Spleen (tissue), 11 donors: ENCODE measurements around the gene RNASEH1. TPM values are rescaled to one million over a fixed set of nuclear protein-coding genes. Genes with fewer than 3 reads are reported as not detected.
A peak's percentile ranks its signal among the peaks of the same experiment; 100 is the strongest.

Experiments
- DNase-seq: peaks from one replicate; pipeline ENCODE4 v3.0.0-alpha.2; 2020
- H3K27ac ChIP-seq, 8 donors: fragments of 200-600 bp; sonication (generic) in 7 of 8; 1 replicate in 4 of 8; 2 replicates in 4 of 8; pipeline versions ENCODE4 v1.5.0 to v1.8.0; 2016 to 2021; ENCODE audit warnings: inconsistent platforms in 4 of 8, mild to moderate bottlenecking in 4 of 8, moderate library complexity in 1 of 8
- H3K27me3 ChIP-seq, 7 donors: fragments of 200-600 bp; sonication (generic) in 6 of 7; replicated peaks in 1 of 7; 1 replicate in 4 of 7; 2 replicates in 3 of 7; pipeline versions ENCODE4 v1.5.0 to v1.8.0; 2016 to 2021; ENCODE audit warnings: inconsistent platforms in 3 of 7, mild to moderate bottlenecking in 1 of 7
- H3K36me3 ChIP-seq, 6 donors: fragments of 200-600 bp; sonication (generic) in 5 of 6; 1 replicate in 4 of 6; 2 replicates in 2 of 6; pipeline versions ENCODE4 v1.5.0 to v1.8.0; 2016 to 2021; ENCODE audit warnings: inconsistent platforms in 2 of 6
- H3K4me1 ChIP-seq, 6 donors: fragments of 200-600 bp; sonication (generic) in 5 of 6; 1 replicate in 3 of 6; 2 replicates in 3 of 6; pipeline versions ENCODE4 v1.5.0 to v1.8.0; 2016 to 2021; ENCODE audit warnings: inconsistent platforms in 3 of 6
- H3K4me3 ChIP-seq, 8 donors: fragments of 200-600 bp; sonication (generic) in 7 of 8; 1 replicate in 4 of 8; 2 replicates in 4 of 8; pipeline versions ENCODE4 v1.5.0 to v1.8.0; 2016 to 2021; ENCODE audit warnings: inconsistent platforms in 4 of 8, mild to moderate bottlenecking in 4 of 8, moderate library complexity in 2 of 8
- H3K9me3 ChIP-seq, 8 donors: fragments of 200-600 bp; sonication (generic) in 7 of 8; 1 replicate in 4 of 8; 2 replicates in 4 of 8; pipeline versions ENCODE4 v1.5.0 to v1.8.0; 2016 to 2021; ENCODE audit warnings: inconsistent platforms in 4 of 8
- CTCF ChIP-seq, 11 experiments: fragments of 200-600 bp in 7 of 11; fragments of 450-650 bp in 4 of 11; sonication (generic) in 4 of 11; IDR thresholded peaks in 8 of 11; conservative IDR thresholded peaks in 3 of 11; 1 replicate in 7 of 11; 2 replicates in 4 of 11; pipeline versions ENCODE4 v1.4.0 to v1.8.0; 2016 to 2021; ENCODE audit warnings: antibody characterized with exemption in 11 of 11, inconsistent platforms in 4 of 11, mild to moderate bottlenecking in 1 of 11
- POLR2A ChIP-seq, 3 donors: fragments of 450-650 bp; IDR thresholded peaks; one replicate each; pipeline ENCODE4 v1.5.1; 2017; ENCODE audit warnings: antibody characterized with exemption in 3 of 3, mild to moderate bottlenecking in 1 of 3
- POLR2AphosphoS5 ChIP-seq, 3 donors: sonication (generic); formaldehyde crosslinking; IDR thresholded peaks; one replicate each; pipeline ENCODE4 v1.5.1; 2017; ENCODE audit warnings: antibody characterized with exemption in 3 of 3
- WGBS, 5 donors: extraction: QIAGEN DNeasy Blood & Tissue Kit in 3 of 5; methylation state at CpG; one replicate each; pipeline versions ENCODE4 v1.1.5 to v1.1.7; 2013 to 2018; 5-methylcytosine and 5-hydroxymethylcytosine counted together
- intact Hi-C: fragments of 100-400 bp; cut with DNase I; formaldehyde crosslinking; loops from one replicate; pipeline ENCODE4 v1.15.0; 2023; ENCODE audit warnings: low total_unique reads
- polyA plus RNA-seq, 3 donors: library from polyadenylated mRNA; stranded (reverse); fragments of 200-250 nt; gene quantifications; one replicate each; pipeline ENCODE4 v1.2.1, GENCODE V29; 2013
- total RNA-seq, 7 donors: library from RNA; depleted of rRNA in 3 of 7; stranded (reverse); fragments of >200 nt in 3 of 7; fragmentation: NEBNext Ultra II Directional in 4 of 7; extraction: Animal tissue kit (Norgen Biotek cat#: 25700) in 4 of 7; gene quantifications; one replicate each; pipeline versions ENCODE4 v1.1.0 to v1.2.1, GENCODE V29; 2016 to 2021
- donor health status: healthy with polysubstance abuse.
- donor health status: DM: no; HTN: no; CAD: no; lungs with moderate emphysema.
- donor health status: DM: no; HTN: no; CAD: no.
- donor health status: Bipolar disorder and iron deficiency.
- donor health status: healthy.
- donor health status: DM: no; HTN: no; CAD: no.
- donor health status: DM: yes; HTN: yes; CAD: no.

RNASEH1 gene
- total and polyA plus RNA-seq, 10 donors = 4.3 to 24.7 (median 18.2) TPM

- 55 to 66% (median 59%) methylated on average over 5 of the region's 5 CpGs for WGBS, 5 donors
- intact Hi-C loops = no loop called here
These were observed 22.7 kb downstream of the RNASEH1 start for GRCh38 chr2:3535467-3535793.

DNA sequence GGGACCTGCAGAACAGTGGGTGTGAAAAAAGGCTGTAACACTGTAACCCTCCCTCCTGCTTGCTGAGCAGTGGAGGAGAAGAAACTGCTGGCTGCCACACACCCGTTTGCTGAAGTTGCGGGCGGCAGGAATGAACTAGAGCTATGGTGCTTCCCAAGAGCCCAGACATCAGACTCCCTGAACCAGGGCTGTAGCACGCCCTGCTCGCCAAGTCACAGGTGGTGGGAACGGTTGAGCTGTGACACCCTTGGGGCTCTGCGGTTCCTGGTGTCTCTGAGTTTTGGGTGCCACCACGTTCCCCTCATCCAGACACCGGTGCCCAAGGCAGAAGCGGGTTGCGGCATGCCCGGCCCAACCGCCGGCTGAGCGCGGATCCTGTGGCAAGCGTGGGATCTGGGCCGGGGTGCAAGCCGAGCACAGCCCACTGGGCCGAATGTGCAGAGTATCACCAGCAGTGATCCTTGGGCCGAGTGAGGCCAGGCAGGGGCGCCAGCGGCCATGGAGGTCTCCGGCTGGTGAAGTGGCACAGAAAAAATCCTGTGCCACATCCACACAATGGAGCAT is 23.8 kb downstream of the RNASEH1 start:
- intact Hi-C loops = no loop called here
- DNase-seq = no peak
- Histone ChIP-seq H3K27ac (peak overlapping the region in 3 of 8 donors; percentile 85 to 90 (median 90)), H3K4me1 (peaks cover 0 to 29% (median 15%) of the 10 kb centered on the region in 6 donors), H3K9me3 (no peaks in the 10 kb centered on the region), H3K36me3 (peaks cover 0 to 38% (median 3%) of the 10 kb centered on the region in 6 donors), H3K27me3 (no peaks in the 10 kb centered on the region), H3K4me3 (no peak overlapping the region)
- WGBS, 5 donors = 90 to 98% (median 97%) methylated on average over 19 to 24 of the region's 24 CpGs
- no peak for TF ChIP-seq POLR2A (IDR thresholded peaks at IDR 0.05)
- TF ChIP-seq POLR2AphosphoS5 (IDR thresholded peaks at IDR 0.05) = no peak
- TF ChIP-seq CTCF (IDR thresholded peaks at IDR 0.05 in 8 of 11, conservative IDR thresholded peaks at IDR 0.05 in 3 of 11) = no peak

More at GRCh38 chr2:3535467-3535793, 22.7 kb downstream of the RNASEH1 start:
- H3K9me3 ChIP-seq = no peaks in the 10 kb centered on the region
- no peaks in the 10 kb centered on the region for H3K27me3 ChIP-seq
- TF ChIP-seq CTCF (IDR thresholded peaks at IDR 0.05 in 8 of 11, conservative IDR thresholded peaks at IDR 0.05 in 3 of 11) = no peak
- no peak for TF ChIP-seq POLR2AphosphoS5 (IDR thresholded peaks at IDR 0.05)
- no peak for TF ChIP-seq POLR2A (IDR thresholded peaks at IDR 0.05)
- H3K4me3 ChIP-seq = peak overlapping the region in 4 of 8 donors; percentile 12 to 64 (median 32)
- no peak for DNase-seq
- H3K36me3 ChIP-seq = peaks cover 0 to 49% (median 11%) of the 10 kb centered on the region in 6 donors
- H3K4me1 ChIP-seq = peaks cover 0 to 29% (median 15%) of the 10 kb centered on the region in 6 donors
- H3K27ac ChIP-seq = peak overlapping the region; percentile 67 to 92 (median 88)

DNA sequence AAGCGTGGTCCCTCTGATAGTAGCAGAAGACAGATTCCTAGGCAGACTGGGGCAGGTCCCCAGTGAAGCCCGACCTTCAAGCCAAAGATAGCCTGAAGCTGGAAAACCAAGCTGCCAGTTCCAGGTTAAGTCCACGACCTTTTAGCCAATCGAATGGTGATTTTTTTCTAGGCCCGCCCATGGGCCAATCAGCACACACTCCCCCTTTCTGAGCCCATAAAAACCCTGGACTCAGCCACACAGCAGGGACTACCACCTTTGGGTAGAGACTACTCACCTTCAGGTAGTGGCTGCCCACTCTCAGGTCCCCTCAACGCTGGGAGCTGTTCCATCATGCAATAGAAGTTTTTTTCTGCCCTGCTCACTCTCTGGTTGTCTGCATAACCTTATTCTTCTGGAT is 24.3 kb downstream of the RNASEH1 start:
- no peak for DNase-seq
- no peaks in the 10 kb centered on the region for H3K9me3 ChIP-seq
- H3K4me1 ChIP-seq = peaks cover 0 to 29% (median 15%) of the 10 kb centered on the region in 6 donors
- no peak overlapping the region for H3K27ac ChIP-seq
- peaks cover 0 to 33% (median 0%) of the 10 kb centered on the region in 6 donors for H3K36me3 ChIP-seq
- WGBS, 5 donors = 95 to 96% (median 96%) methylated on average over 6 of the region's 6 CpGs
- H3K27me3 ChIP-seq = no peaks in the 10 kb centered on the region
- TF ChIP-seq CTCF (IDR thresholded peaks at IDR 0.05 in 8 of 11, conservative IDR thresholded peaks at IDR 0.05 in 3 of 11) (no peak), POLR2A (IDR thresholded peaks at IDR 0.05) (no peak), POLR2AphosphoS5 (IDR thresholded peaks at IDR 0.05) (no peak)
- no peak overlapping the region for H3K4me3 ChIP-seq
- intact Hi-C loops = no loop called here

DNA sequence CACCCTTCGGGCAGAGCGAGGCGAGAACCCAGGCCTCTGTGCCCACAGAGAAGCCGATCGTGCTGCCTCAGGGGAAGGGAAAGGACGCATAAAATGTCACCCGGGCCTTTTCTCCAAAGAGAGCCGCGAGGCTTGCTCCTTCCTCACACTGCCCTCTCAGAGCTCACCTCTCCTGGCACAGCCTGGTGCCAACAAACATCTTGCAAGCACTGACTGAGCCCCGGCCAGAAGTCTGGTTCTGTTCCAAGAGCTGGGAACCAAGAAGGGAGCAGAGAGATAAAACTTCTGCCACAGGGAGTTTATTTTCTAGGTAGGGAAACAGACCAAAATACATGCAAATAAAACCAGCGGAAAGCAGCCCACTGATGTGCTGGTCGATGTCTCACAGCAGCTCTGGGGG is 25.2 kb downstream of the RNASEH1 start:
- TF ChIP-seq POLR2A (IDR thresholded peaks at IDR 0.05) (no peak), CTCF (IDR thresholded peaks at IDR 0.05 in 8 of 11, conservative IDR thresholded peaks at IDR 0.05 in 3 of 11) (no peak), POLR2AphosphoS5 (IDR thresholded peaks at IDR 0.05) (no peak)
- 94 to 98% (median 96%) methylated on average over 9 to 12 of the region's 12 CpGs for WGBS, 5 donors
- Histone ChIP-seq H3K27ac (no peak overlapping the region), H3K9me3 (no peaks in the 10 kb centered on the region), H3K27me3 (no peaks in the 10 kb centered on the region), H3K36me3 (peaks cover 0 to 33% (median 0%) of the 10 kb centered on the region in 6 donors), H3K4me3 (no peak overlapping the region), H3K4me1 (peaks cover 0 to 29% (median 15%) of the 10 kb centered on the region in 6 donors)
- intact Hi-C loops = no loop called here
- DNase-seq = no peak
